Sciatic nerve (tissue), 1 donor: ENCODE measurements around the gene PALS2. TPM values are rescaled to one million over a fixed set of nuclear protein-coding genes. Genes with fewer than 3 reads are reported as not detected.

Experiments used
- total RNA-seq: library from RNA; stranded (reverse); fragmentation: NEBNext Ultra II Directional; extraction: Animal tissue kit (Norgen Biotek cat#: 25700); gene quantifications from one replicate; pipeline ENCODE4 v1.2.1, GENCODE V29; 2021
- donor health status: DM: no; HTN: no; CAD: no.

PALS2 gene
- total RNA-seq, 1 donor from 2014 or later = 177 TPM

Other genes with a start within 250 kb of the PALS2 start
- gene GSDME, start 184.0 kb downstream of the PALS2 start, total RNA-seq = 8.8 TPM